Hepatocyte (in vitro differentiated cells): ENCODE results near the gene ORM1. TPM values are rescaled to one million over a fixed set of nuclear protein-coding genes. Genes with fewer than 3 reads are reported as not detected.

Experiments used
- DNase-seq: peaks from one replicate; pipeline ENCODE4 v3.0.0-alpha.2; 2016; ENCODE audit warnings: low spot score
- H2AFZ ChIP-seq: fragments of 200-600 bp; sonication (generic); 2 replicates; pipeline ENCODE4 v1.6.0; 2016; ENCODE audit warnings: antibody characterized with exemption, mild to moderate bottlenecking
- H3K27ac ChIP-seq: fragments of 200-600 bp; sonication (generic); 2 replicates; pipeline ENCODE4 v1.5.1; 2016; ENCODE audit warnings: mild to moderate bottlenecking
- H3K27me3 ChIP-seq: fragments of 200-600 bp; sonication (generic); 2 replicates; pipeline ENCODE4 v1.6.1; 2016
- H3K36me3 ChIP-seq: fragments of 200-600 bp; sonication (generic); replicated peaks from 2 replicates; pipeline ENCODE4 v1.5.1; 2016; ENCODE audit warnings: low read depth; ENCODE audit not compliant: insufficient read depth
- H3K4me1 ChIP-seq: fragments of 200-600 bp; sonication (generic); 2 replicates; pipeline ENCODE4 v1.5.1; 2016; ENCODE audit warnings: mild to moderate bottlenecking, moderate library complexity; ENCODE audit not compliant: insufficient read depth
- H3K4me2 ChIP-seq: fragments of 200-600 bp; sonication (generic); 2 replicates; pipeline ENCODE4 v1.6.0; 2016
- H3K4me3 ChIP-seq: fragments of 200-600 bp; sonication (generic); 2 replicates; pipeline ENCODE4 v1.5.1; 2016; ENCODE audit warnings: mild to moderate bottlenecking
- H3K79me2 ChIP-seq: fragments of 200-600 bp; sonication (generic); 2 replicates; pipeline ENCODE4 v1.6.0; 2017; ENCODE audit warnings: mild to moderate bottlenecking
- H3K9me2 ChIP-seq: fragments of 200-600 bp; sonication (generic); replicated peaks from 2 replicates; pipeline ENCODE4 v1.6.0; 2017; ENCODE audit warnings: mild to moderate bottlenecking; ENCODE audit not compliant: insufficient read depth
- H3K9me3 ChIP-seq: fragments of 200-600 bp; sonication (generic); 2 replicates; pipeline ENCODE4 v1.5.1; 2016; ENCODE audit warnings: low read depth, mild to moderate bottlenecking
- H4K20me1 ChIP-seq: fragments of 200-600 bp; sonication (generic); 2 replicates; pipeline ENCODE4 v1.6.0; 2016; ENCODE audit warnings: mild to moderate bottlenecking; ENCODE audit not compliant: insufficient read depth, poor library complexity, severe bottlenecking
- CTCF ChIP-seq: fragments of 200-600 bp; sonication (generic); IDR thresholded peaks from 2 replicates; pipeline ENCODE4 v1.5.1; 2016; ENCODE audit warnings: antibody characterized with exemption, mild to moderate bottlenecking; ENCODE audit not compliant: poor library complexity
- EZH2 ChIP-seq: fragments of 200-600 bp; sonication (generic); IDR thresholded peaks from 2 replicates; pipeline ENCODE4 v1.6.1; 2016; ENCODE audit warnings: antibody characterized with exemption, mild to moderate bottlenecking, borderline replicate concordance
- EZH2phosphoT487 ChIP-seq: fragments of 200-600 bp; sonication (generic); IDR thresholded peaks from one replicate; pipeline ENCODE4 v1.6.1; 2018; ENCODE audit warnings: antibody characterized with exemption, mild to moderate bottlenecking, low read depth, moderate library complexity; ENCODE audit not compliant: unreplicated experiment, severe bottlenecking
- WGBS: methylation state at CpG from one replicate; pipeline ENCODE4 v1.1.6; 2016; ENCODE audit warnings: low lambda C conversion rate; ENCODE audit errors: missing lambda C conversion rate; 5-methylcytosine and 5-hydroxymethylcytosine counted together
- polyA plus RNA-seq: library from polyadenylated mRNA; unstranded; fragments of >200 nt; fragmentation: Nextera tagmentation; extraction: Ambion mirVana; gene quantifications from 2 replicates; pipeline ENCODE4 v1.2.1, GENCODE V29; 2016
- total RNA-seq: library from RNA; depleted of rRNA; stranded (reverse); fragments of >200 nt; gene quantifications from 2 replicates; pipeline ENCODE4 v1.2.3, GENCODE V29; 2014

ORM1 gene
- total and polyA plus RNA-seq, 2 experiments from 2014 or later: 472 to 976 TPM

- H3K9me3 ChIP-seq: no peaks in the 10 kb centered on the region
- H4K20me1 ChIP-seq: no peaks in the 10 kb centered on the region
- no peak overlapping the region for H3K27ac ChIP-seq
- H3K27me3 ChIP-seq: no peaks in the 10 kb centered on the region
- TF ChIP-seq EZH2phosphoT487: no peak
- no peak for TF ChIP-seq EZH2
- no peak for TF ChIP-seq CTCF
- H3K4me1 ChIP-seq: peaks cover 13% of the 10 kb centered on the region
- no peaks in the 10 kb centered on the region for H3K36me3 ChIP-seq
- no peak overlapping the region for H3K4me3 ChIP-seq
- no peak overlapping the region for H3K4me2 ChIP-seq
- H3K9me2 ChIP-seq: no peaks in the 10 kb centered on the region
- no peak overlapping the region for H2AFZ ChIP-seq
- WGBS: 92% methylated on average over 18 of the region's 18 CpGs
- no peak for DNase-seq
- H3K79me2 ChIP-seq: no peaks in the 10 kb centered on the region
These were observed 45.7 kb upstream of the ORM1 start for GRCh38 chr9:114276908-114277821.

GRCh38 chr9:114278356-114278755 is 44.5 kb upstream of the ORM1 start:
- Histone ChIP-seq H3K27ac (no peak overlapping the region), H3K27me3 (no peaks in the 10 kb centered on the region), H3K4me3 (no peak overlapping the region), H2AFZ (no peak overlapping the region), H3K9me3 (no peaks in the 10 kb centered on the region), H3K9me2 (no peaks in the 10 kb centered on the region), H3K79me2 (no peaks in the 10 kb centered on the region), H3K4me2 (no peak overlapping the region), H4K20me1 (no peaks in the 10 kb centered on the region), H3K4me1 (peaks cover 14% of the 10 kb centered on the region), H3K36me3 (no peaks in the 10 kb centered on the region)
- DNase-seq: no peak
- TF ChIP-seq EZH2phosphoT487 (no peak), CTCF (no peak)
- 100% methylated on average over 3 of the region's 3 CpGs for WGBS

GRCh38 chr9:114278881-114279570 is 43.9 kb upstream of the ORM1 start:
- H3K9me2 ChIP-seq: no peaks in the 10 kb centered on the region
- no peaks in the 10 kb centered on the region for H3K36me3 ChIP-seq
- peaks cover 14% of the 10 kb centered on the region for H3K4me1 ChIP-seq
- no peak overlapping the region for H2AFZ ChIP-seq
- no peaks in the 10 kb centered on the region for H4K20me1 ChIP-seq
- no peak overlapping the region for H3K4me2 ChIP-seq
- TF ChIP-seq EZH2phosphoT487 (no peak), EZH2 (no peak), CTCF (no peak)
- H3K27ac ChIP-seq: peak overlapping the region; percentile 27
- WGBS: 76% methylated on average over 14 of the region's 14 CpGs
- H3K4me3 ChIP-seq: no peak overlapping the region
- H3K27me3 ChIP-seq: no peaks in the 10 kb centered on the region
- DNase-seq: no peak
- no peaks in the 10 kb centered on the region for H3K9me3 ChIP-seq
- H3K79me2 ChIP-seq: no peaks in the 10 kb centered on the region
